Neural progenitor cell (in vitro differentiated cells): ENCODE data around the gene CAPRIN1. TPM values are rescaled to one million over a fixed set of nuclear protein-coding genes. Genes with fewer than 3 reads are reported as not detected.
A peak's percentile ranks its signal among the peaks of the same experiment; 100 is the strongest.

ENCODE experiments used
- DNase-seq: peaks from one replicate; pipeline ENCODE4 v3.0.0-alpha.2; 2016; ENCODE audit warnings: low spot score
- H2AFZ ChIP-seq: fragments of 200-600 bp; sonication (generic); replicated peaks from 2 replicates; pipeline ENCODE4 v1.6.1; 2016; ENCODE audit warnings: antibody characterized with exemption
- H3F3A ChIP-seq: fragments of 200-600 bp; sonication (generic); 2 replicates; pipeline ENCODE4 v1.6.1; 2016; ENCODE audit warnings: antibody characterized with exemption, low read depth
- H3K27ac ChIP-seq: fragments of 200-600 bp; sonication (generic); 2 replicates; pipeline ENCODE4 v1.5.1; 2016; ENCODE audit warnings: mild to moderate bottlenecking
- H3K27me3 ChIP-seq: fragments of 200-600 bp; sonication (generic); 2 replicates; pipeline ENCODE4 v1.6.1; 2016; ENCODE audit warnings: mild to moderate bottlenecking, moderate library complexity
- H3K36me3 ChIP-seq: fragments of 200-600 bp; sonication (generic); 2 replicates; pipeline ENCODE4 v1.5.1; 2016
- H3K4me1 ChIP-seq: fragments of 200-600 bp; sonication (generic); 2 replicates; pipeline ENCODE4 v1.6.1; 2016; ENCODE audit warnings: mixed run types
- H3K4me2 ChIP-seq: fragments of 200-600 bp; sonication (generic); 2 replicates; pipeline ENCODE4 v1.6.1; 2016
- H3K4me3 ChIP-seq: fragments of 200-600 bp; sonication (generic); 2 replicates; pipeline ENCODE4 v1.5.1; 2016
- H3K79me2 ChIP-seq: fragments of 200-600 bp; sonication (generic); 2 replicates; pipeline ENCODE4 v1.6.1; 2016; ENCODE audit warnings: low read depth
- H3K9ac ChIP-seq: fragments of 200-600 bp; sonication (generic); 2 replicates; pipeline ENCODE4 v1.6.1; 2016
- H3K9me3 ChIP-seq: fragments of 200-600 bp; sonication (generic); 2 replicates; pipeline ENCODE4 v1.5.1; 2016; ENCODE audit warnings: low read depth
- H4K20me1 ChIP-seq: fragments of 200-600 bp; sonication (generic); 2 replicates; pipeline ENCODE4 v1.6.1; 2016; ENCODE audit warnings: low read depth
- H3K27ac Mint-ChIP-seq: 3 replicates; pipeline ENCODE4 v1.8.0; 2021; ENCODE audit warnings: mixed read lengths
- H3K27me3 Mint-ChIP-seq: 2 replicates; pipeline ENCODE4 v1.8.0; 2022; ENCODE audit warnings: low read depth, mild to moderate bottlenecking, inconsistent platforms, moderate library complexity, mixed read lengths; ENCODE audit not compliant: insufficient read depth
- H3K36me3 Mint-ChIP-seq: 3 replicates; pipeline ENCODE4 v1.8.0; 2021; ENCODE audit warnings: mixed read lengths
- H3K4me1 Mint-ChIP-seq: 3 replicates; pipeline ENCODE4 v1.8.0; 2021; ENCODE audit warnings: mixed read lengths
- H3K4me3 Mint-ChIP-seq: 3 replicates; pipeline ENCODE4 v1.8.0; 2021; ENCODE audit warnings: mild to moderate bottlenecking, moderate library complexity, mixed read lengths
- H3K9me3 Mint-ChIP-seq: 3 replicates; pipeline ENCODE4 v1.8.0; 2020; ENCODE audit warnings: mixed read lengths
- EZH2 ChIP-seq: fragments of 200-600 bp; sonication (generic); IDR thresholded peaks from 2 replicates; pipeline ENCODE4 v1.6.1; 2017; ENCODE audit warnings: antibody characterized with exemption, mild to moderate bottlenecking, moderate library complexity
- EZH2phosphoT487 ChIP-seq: fragments of 200-600 bp; sonication (generic); IDR thresholded peaks from 2 replicates; pipeline ENCODE4 v1.6.1; 2017; ENCODE audit warnings: antibody characterized with exemption
- total RNA-seq: library from RNA; depleted of rRNA; stranded (reverse); fragments of >200 nt; gene quantifications from 2 replicates; pipeline ENCODE4 v1.2.3, GENCODE V29; 2015; ENCODE audit warnings: low replicate concordance
- TF ChIP-seq, protein P1 (sequence below): fragments of 200-600 bp; sonication (generic); IDR thresholded peaks from 2 replicates; pipeline ENCODE4 v1.5.1; 2017; ENCODE audit warnings: antibody characterized with exemption, mild to moderate bottlenecking

CAPRIN1 gene
- total RNA-seq, 1 donor from 2014 or later = 498 TPM

DNA sequence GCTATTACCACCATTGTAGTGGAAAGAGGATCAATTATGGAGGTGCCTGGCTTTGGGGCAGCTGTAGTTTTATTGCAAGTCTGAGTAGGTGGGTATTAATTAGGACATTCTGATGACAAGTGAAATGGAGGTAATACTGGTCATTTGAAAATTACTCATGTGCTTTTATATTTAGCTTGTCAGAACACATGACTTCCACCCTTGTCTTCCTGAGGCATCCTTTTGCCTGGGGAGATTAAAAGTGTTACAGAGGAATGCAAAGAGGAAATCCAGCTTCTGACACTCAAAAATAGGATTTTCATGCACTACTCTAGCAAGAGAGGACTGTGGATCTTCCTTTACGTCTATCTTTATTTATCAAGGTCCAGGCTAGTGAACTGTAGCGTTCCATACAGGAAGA is 44.7 kb upstream of the CAPRIN1 start:
- TF ChIP-seq, protein P1, sequence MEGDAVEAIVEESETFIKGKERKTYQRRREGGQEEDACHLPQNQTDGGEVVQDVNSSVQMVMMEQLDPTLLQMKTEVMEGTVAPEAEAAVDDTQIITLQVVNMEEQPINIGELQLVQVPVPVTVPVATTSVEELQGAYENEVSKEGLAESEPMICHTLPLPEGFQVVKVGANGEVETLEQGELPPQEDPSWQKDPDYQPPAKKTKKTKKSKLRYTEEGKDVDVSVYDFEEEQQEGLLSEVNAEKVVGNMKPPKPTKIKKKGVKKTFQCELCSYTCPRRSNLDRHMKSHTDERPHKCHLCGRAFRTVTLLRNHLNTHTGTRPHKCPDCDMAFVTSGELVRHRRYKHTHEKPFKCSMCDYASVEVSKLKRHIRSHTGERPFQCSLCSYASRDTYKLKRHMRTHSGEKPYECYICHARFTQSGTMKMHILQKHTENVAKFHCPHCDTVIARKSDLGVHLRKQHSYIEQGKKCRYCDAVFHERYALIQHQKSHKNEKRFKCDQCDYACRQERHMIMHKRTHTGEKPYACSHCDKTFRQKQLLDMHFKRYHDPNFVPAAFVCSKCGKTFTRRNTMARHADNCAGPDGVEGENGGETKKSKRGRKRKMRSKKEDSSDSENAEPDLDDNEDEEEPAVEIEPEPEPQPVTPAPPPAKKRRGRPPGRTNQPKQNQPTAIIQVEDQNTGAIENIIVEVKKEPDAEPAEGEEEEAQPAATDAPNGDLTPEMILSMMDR = no peak
- TF ChIP-seq EZH2 (no peak), EZH2phosphoT487 (no peak)
- no peaks in the 10 kb centered on the region for H3K79me2 ChIP-seq
- no peak overlapping the region for H3K4me2 ChIP-seq
- no peaks in the 10 kb centered on the region for H3K9me3 Mint-ChIP-seq
- no peak overlapping the region for H3K9ac ChIP-seq
- no peaks in the 10 kb centered on the region for H3K36me3 Mint-ChIP-seq
- H3K36me3 ChIP-seq = no peaks in the 10 kb centered on the region
- no peak overlapping the region for H3K27ac ChIP-seq
- no peaks in the 10 kb centered on the region for H3F3A ChIP-seq
- no peaks in the 10 kb centered on the region for H3K9me3 ChIP-seq
- H3K4me3 Mint-ChIP-seq = no peak overlapping the region
- no peaks in the 10 kb centered on the region for H3K4me1 ChIP-seq
- peak overlapping the region; percentile 1 for H2AFZ ChIP-seq
- no peak overlapping the region for H3K27ac Mint-ChIP-seq
- no peaks in the 10 kb centered on the region for H3K27me3 ChIP-seq
- no peaks in the 10 kb centered on the region for H3K4me1 Mint-ChIP-seq
- H4K20me1 ChIP-seq = no peaks in the 10 kb centered on the region
- H3K4me3 ChIP-seq = no peak overlapping the region
- DNase-seq = no peak
- H3K27me3 Mint-ChIP-seq = no peaks in the 10 kb centered on the region

DNA sequence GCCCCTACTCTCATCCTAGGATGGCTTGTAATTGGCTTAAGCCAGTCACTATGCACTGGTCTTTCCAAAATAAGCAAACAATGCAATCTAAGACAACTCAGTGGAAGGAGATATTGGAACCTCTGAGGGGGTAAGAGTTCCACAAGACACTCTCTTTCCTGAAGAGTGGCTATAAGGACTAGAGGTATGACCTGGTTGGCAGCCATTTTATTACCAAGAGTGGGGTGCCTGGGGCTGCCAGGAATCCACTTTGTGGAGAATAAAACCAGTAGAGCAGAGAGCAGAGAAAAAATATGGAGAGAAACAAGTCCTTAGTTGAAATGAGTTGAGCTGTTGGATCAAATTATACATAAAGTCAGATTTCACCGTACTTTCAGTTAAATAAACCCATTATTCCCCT is 38.8 kb upstream of the CAPRIN1 start:
- Mint-ChIP-seq H3K4me1 (no peaks in the 10 kb centered on the region), H3K27me3 (no peaks in the 10 kb centered on the region), H3K36me3 (no peaks in the 10 kb centered on the region), H3K27ac (no peak overlapping the region), H3K9me3 (no peaks in the 10 kb centered on the region), H3K4me3 (no peak overlapping the region)
- TF ChIP-seq, protein P1 = no peak
- TF ChIP-seq EZH2 (no peak), EZH2phosphoT487 (no peak)
- H3K9ac ChIP-seq = no peak overlapping the region
- no peaks in the 10 kb centered on the region for H3K4me1 ChIP-seq
- H3K9me3 ChIP-seq = no peaks in the 10 kb centered on the region
- no peaks in the 10 kb centered on the region for H3K79me2 ChIP-seq
- no peaks in the 10 kb centered on the region for H4K20me1 ChIP-seq
- no peak for DNase-seq
- no peak overlapping the region for H2AFZ ChIP-seq
- no peaks in the 10 kb centered on the region for H3K36me3 ChIP-seq
- H3K27me3 ChIP-seq = no peaks in the 10 kb centered on the region
- no peak overlapping the region for H3K4me2 ChIP-seq
- no peaks in the 10 kb centered on the region for H3F3A ChIP-seq
- no peak overlapping the region for H3K27ac ChIP-seq
- no peak overlapping the region for H3K4me3 ChIP-seq

DNA sequence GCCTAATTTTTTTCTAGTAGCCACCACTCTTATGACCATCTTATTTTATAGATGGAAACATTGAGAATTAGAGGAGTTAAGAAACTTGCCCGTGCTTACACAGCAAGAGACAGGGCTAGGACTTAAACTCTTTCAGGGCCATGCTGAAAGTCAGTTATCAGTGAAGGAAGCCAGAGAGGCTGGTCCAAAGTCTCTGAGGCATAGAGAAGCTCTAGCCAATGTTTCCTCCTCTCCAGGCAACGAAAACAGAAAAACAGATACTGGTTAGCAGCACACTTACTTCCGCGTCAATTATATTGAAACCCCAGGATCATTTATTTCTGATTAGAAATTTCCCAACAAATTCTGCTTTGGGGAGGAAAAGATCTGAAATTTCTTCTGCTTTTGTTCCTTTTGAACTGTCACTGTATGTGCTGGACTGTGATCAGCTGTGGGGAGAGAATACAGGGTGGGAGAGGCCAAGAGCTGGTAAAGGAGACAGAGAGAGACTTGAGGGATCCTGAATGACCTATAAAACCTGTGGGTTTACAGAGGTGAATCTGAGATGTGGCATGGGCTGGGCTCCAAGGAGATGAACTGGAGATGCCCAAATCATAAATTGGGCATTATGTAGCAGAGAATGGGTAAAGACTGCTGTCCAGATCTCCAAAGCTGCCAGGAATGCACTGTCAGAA is 37.5 kb upstream of the CAPRIN1 start:
- H2AFZ ChIP-seq = no peak overlapping the region
- Mint-ChIP-seq H3K27me3 (no peaks in the 10 kb centered on the region), H3K4me1 (no peaks in the 10 kb centered on the region), H3K27ac (no peak overlapping the region), H3K9me3 (no peaks in the 10 kb centered on the region), H3K36me3 (no peaks in the 10 kb centered on the region), H3K4me3 (no peak overlapping the region)
- no peak overlapping the region for H3K27ac ChIP-seq
- no peaks in the 10 kb centered on the region for H4K20me1 ChIP-seq
- DNase-seq = no peak
- no peak overlapping the region for H3K4me2 ChIP-seq
- no peak overlapping the region for H3K9ac ChIP-seq
- H3K4me1 ChIP-seq = no peaks in the 10 kb centered on the region
- H3F3A ChIP-seq = no peaks in the 10 kb centered on the region
- H3K9me3 ChIP-seq = no peaks in the 10 kb centered on the region
- H3K4me3 ChIP-seq = no peak overlapping the region
- H3K27me3 ChIP-seq = no peaks in the 10 kb centered on the region
- no peak for TF ChIP-seq EZH2
- TF ChIP-seq, protein P1 = no peak
- no peak for TF ChIP-seq EZH2phosphoT487
- no peaks in the 10 kb centered on the region for H3K79me2 ChIP-seq
- H3K36me3 ChIP-seq = no peaks in the 10 kb centered on the region
